Small intestine (tissue), 7 donors: Measurements from ENCODE around the gene LDLRAP1. TPM values are rescaled to one million over a fixed set of nuclear protein-coding genes. Genes with fewer than 3 reads are reported as not detected.
A peak's percentile ranks its signal among the peaks of the same experiment; 100 is the strongest.

Experiments used
- DNase-seq, 2 donors: peaks; one replicate each; pipeline versions ENCODE4 v3.0.0 to v3.0.0-alpha.2; 2013
- FAIRE-seq: peaks from 2 replicates; lab custom pipeline; 2012; peaks lifted over from hg19 to GRCh38; lab: Jason Lieb, UNC
- H3K27ac ChIP-seq, 3 donors: one replicate each; pipeline ENCODE4 v1.5.1; 2013; ENCODE audit warnings: low read length in 2 of 3, mild to moderate bottlenecking in 2 of 3, control low read depth in 1 of 3, inconsistent platforms in 1 of 3, low read depth in 1 of 3, moderate library complexity in 1 of 3
- H3K27me3 ChIP-seq, 3 donors: one replicate each; pipeline ENCODE4 v1.6.1; 2013; ENCODE audit warnings: low read length in 3 of 3, inconsistent platforms in 1 of 3; ENCODE audit not compliant: control insufficient read depth in 3 of 3, insufficient read depth in 3 of 3
- H3K36me3 ChIP-seq, 3 donors: one replicate each; pipeline ENCODE4 v1.6.1; 2013; ENCODE audit warnings: low read length in 3 of 3, inconsistent platforms in 1 of 3, low read depth in 1 of 3, mild to moderate bottlenecking in 1 of 3, moderate library complexity in 1 of 3; ENCODE audit not compliant: control insufficient read depth in 3 of 3, insufficient read depth in 2 of 3
- H3K4me1 ChIP-seq, 3 donors: one replicate each; pipeline ENCODE4 v1.6.1; 2013; ENCODE audit warnings: low read length in 2 of 3, inconsistent platforms in 1 of 3, low read depth in 1 of 3, mild to moderate bottlenecking in 1 of 3, moderate library complexity in 1 of 3; ENCODE audit not compliant: control insufficient read depth in 3 of 3, insufficient read depth in 2 of 3
- H3K4me3 ChIP-seq, 3 donors: one replicate each; pipeline ENCODE4 v1.5.1; 2013; ENCODE audit warnings: low read length in 3 of 3, control low read depth in 1 of 3, inconsistent platforms in 1 of 3, low read depth in 1 of 3, mild to moderate bottlenecking in 1 of 3, moderate library complexity in 1 of 3
- H3K9me3 ChIP-seq, 2 donors: one replicate each; pipeline ENCODE4 v1.6.1; 2013; ENCODE audit warnings: low read depth in 1 of 2, low read length in 1 of 2; ENCODE audit not compliant: control insufficient read depth in 2 of 2, insufficient read depth in 1 of 2
- whole genome bisulfite sequencing, 3 donors: extraction: QIAGEN DNeasy Blood & Tissue Kit; methylation state at CpG; one replicate each; pipeline ENCODE4 v1.1.7; 2013; 5-methylcytosine and 5-hydroxymethylcytosine counted together
- polyA plus RNA-seq, 4 donors: library from polyadenylated mRNA; stranded (reverse) in 3 of 4; unstranded in 1 of 4; fragments of 200-250 nt in 3 of 4; fragments of 120-200 nt in 1 of 4; gene quantifications; one replicate each; pipeline versions ENCODE4 v1.2.1 to v1.2.3, GENCODE V29; 2013
- donor health status: healthy with polysubstance abuse.
- donor health status: control.
- donor health status: control.
- donor health status: Bipolar disorder and iron deficiency.
- donor health status: healthy.

LDLRAP1 gene
- polyA plus RNA-seq, 4 donors = 9.5 to 23.3 (median 15.6) TPM

DNA sequence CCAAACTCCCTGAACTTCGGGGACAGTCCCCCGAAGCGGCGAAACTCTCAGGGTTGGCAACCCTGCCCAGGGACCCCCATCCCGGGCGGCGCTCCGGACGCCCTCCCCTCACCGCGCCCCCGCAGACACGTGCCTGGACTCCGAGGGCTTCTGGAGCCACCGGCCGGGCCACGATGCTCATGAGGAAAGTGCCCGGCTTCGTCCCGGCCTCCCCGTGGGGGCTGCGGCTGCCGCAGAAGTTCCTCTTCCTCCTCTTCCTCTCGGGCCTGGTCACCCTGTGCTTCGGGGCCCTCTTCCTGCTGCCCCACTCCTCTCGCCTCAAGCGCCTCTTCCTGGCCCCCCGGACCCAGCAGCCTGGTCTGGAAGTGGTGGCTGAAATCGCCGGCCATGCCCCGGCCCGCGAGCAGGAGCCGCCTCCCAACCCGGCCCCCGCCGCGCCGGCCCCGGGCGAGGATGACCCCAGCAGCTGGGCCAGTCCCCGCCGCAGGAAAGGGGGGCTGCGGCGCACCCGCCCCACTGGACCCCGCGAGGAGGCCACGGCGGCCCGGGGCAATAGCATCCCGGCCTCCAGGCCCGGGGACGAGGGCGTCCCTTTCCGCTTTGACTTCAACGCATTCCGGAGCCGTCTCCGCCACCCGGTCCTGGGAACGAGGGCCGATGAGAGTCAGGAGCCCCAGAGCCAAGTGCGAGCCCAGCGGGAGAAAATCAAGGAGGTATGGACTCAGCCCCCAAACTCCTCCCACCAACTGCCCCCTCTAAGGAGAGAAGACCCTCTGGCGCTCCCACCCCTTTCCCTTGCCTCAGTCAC is 74.4 kb downstream of the LDLRAP1 start:
- peak overlapping the region in 1 of 3 donors; percentile 61 for H3K27ac ChIP-seq
- 2 to 5% (median 5%) methylated on average over 47 to 66 of the region's 66 CpGs for whole genome bisulfite sequencing, 3 donors
- no peaks in the 10 kb centered on the region for H3K36me3 ChIP-seq
- peaks cover 0 to 20% (median 0%) of the 10 kb centered on the region in 3 donors for H3K4me1 ChIP-seq
- H3K27me3 ChIP-seq = peaks cover 0 to 26% (median 2%) of the 10 kb centered on the region in 3 donors
- peak overlapping the region; percentile 56 to 78 (median 63) for H3K4me3 ChIP-seq
- DNase-seq (peak in 1 of 2 donors; percentile 37), FAIRE-seq (no peak)
- H3K9me3 ChIP-seq = no peaks in the 10 kb centered on the region

DNA sequence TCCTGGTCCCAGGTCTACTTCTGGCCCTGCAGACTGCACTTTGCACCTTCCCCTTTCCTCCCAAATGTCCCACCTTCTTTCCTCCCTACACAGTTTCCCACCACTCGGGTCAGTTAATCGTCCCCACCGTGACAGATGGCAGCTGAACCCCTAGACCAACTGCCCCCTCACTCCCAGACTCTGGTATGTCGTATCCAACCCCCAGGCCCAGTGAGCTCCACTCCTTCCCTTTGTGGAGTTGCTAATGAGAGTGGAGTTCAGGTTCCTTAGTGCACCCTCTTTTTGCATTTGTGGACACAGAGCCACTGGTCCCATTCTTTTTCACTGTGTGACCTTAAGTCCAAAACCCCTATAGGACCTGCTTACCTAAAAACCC is 75.0 kb downstream of the LDLRAP1 start:
- no peak for DNase-seq
- Histone ChIP-seq H3K36me3 (no peaks in the 10 kb centered on the region), H3K4me3 (peak overlapping the region; percentile 29 to 78 (median 63)), H3K9me3 (no peaks in the 10 kb centered on the region), H3K27ac (peak overlapping the region in 1 of 3 donors; percentile 61), H3K27me3 (peaks cover 0 to 26% (median 2%) of the 10 kb centered on the region in 3 donors), H3K4me1 (peaks cover 0 to 25% (median 0%) of the 10 kb centered on the region in 3 donors)
- FAIRE-seq = no peak
- 45 to 57% (median 48%) methylated on average over 4 of the region's 4 CpGs for WGBS, 3 donors

Other genes with a start within 250 kb of the LDLRAP1 start
- gene TMEM50A, start 205.3 kb upstream of the LDLRAP1 start, polyA plus RNA-seq = 10 to 100 TPM; 45.9 to 77.6 (median 63.7) TPM
- gene RHCE, start 122.8 kb upstream of the LDLRAP1 start, polyA plus RNA-seq = under 1 TPM in 2 of 4 donors, not detected in 2; 0.06 to 0.46 TPM
- gene MACO1, start 112.7 kb upstream of the LDLRAP1 start, polyA plus RNA-seq = 10 to 100 TPM in 2 of 4 donors, 1 to 10 TPM in 2; 8.1 to 18.6 (median 9.7) TPM
- 10 to 100 TPM in 1 of 4 donors, 1 to 10 TPM in 2, under 1 TPM in 1; 0.67 to 12.1 (median 3.4) TPM for gene MAN1C1, start 73.2 kb downstream of the LDLRAP1 start, polyA plus RNA-seq